Heart right ventricle (tissue), 16 donors: ENCODE data around the gene RARB. TPM values are rescaled to one million over a fixed set of nuclear protein-coding genes. Genes with fewer than 3 reads are reported as not detected.

Experiments used
- ATAC-seq, 8 donors: fragments of 200-7000 bp; cut with Tn5 transposase; one replicate each; pipeline ENCODE4 v1.9.1; 2020; ENCODE audit warnings: mild to moderate bottlenecking in 8 of 8, moderate library complexity in 8 of 8, moderate number of reproducible peaks in 1 of 8
- DNase-seq, 2 donors: peaks; one replicate each; pipeline ENCODE4 v3.0.0-alpha.2; 2020
- H3K27ac ChIP-seq, 10 donors: fragments of 200-600 bp; sonication (generic) in 2 of 10; one replicate each; pipeline versions ENCODE4 v1.5.0 to v1.8.0; 2020 to 2022; ENCODE audit warnings: mild to moderate bottlenecking in 3 of 10
- H3K27me3 ChIP-seq, 7 donors: fragments of 200-600 bp; one replicate each; pipeline ENCODE4 v1.8.0; 2021 to 2022; ENCODE audit warnings: mild to moderate bottlenecking in 2 of 7
- H3K36me3 ChIP-seq, 9 donors: fragments of 200-600 bp; sonication (generic) in 1 of 9; one replicate each; pipeline versions ENCODE4 v1.5.0 to v1.8.0; 2020 to 2022; ENCODE audit warnings: mild to moderate bottlenecking in 2 of 9
- H3K4me1 ChIP-seq, 9 donors: fragments of 200-600 bp; sonication (generic) in 1 of 9; one replicate each; pipeline versions ENCODE4 v1.5.0 to v1.8.0; 2020 to 2022; ENCODE audit warnings: mild to moderate bottlenecking in 4 of 9
- H3K4me3 ChIP-seq, 10 donors: fragments of 200-600 bp; sonication (generic) in 2 of 10; one replicate each; pipeline versions ENCODE4 v1.5.0 to v1.8.0; 2020 to 2022; ENCODE audit warnings: mild to moderate bottlenecking in 7 of 10, moderate library complexity in 2 of 10
- H3K9me3 ChIP-seq, 11 donors: fragments of 200-600 bp in 10 of 11; sonication (generic) in 2 of 11; one replicate each; pipeline versions ENCODE4 v1.5.0 to v1.8.0; 2013 to 2022; ENCODE audit warnings: mild to moderate bottlenecking in 2 of 11, control low read depth in 1 of 11, moderate library complexity in 1 of 11
- CTCF ChIP-seq, 9 donors: fragments of 200-600 bp; sonication (generic) in 2 of 9; IDR thresholded peaks; one replicate each; pipeline versions ENCODE4 v1.5.0 to v1.8.0; 2021 to 2022; ENCODE audit warnings: antibody characterized with exemption in 9 of 9, mild to moderate bottlenecking in 5 of 9, moderate library complexity in 1 of 9
- WGBS, 2 donors: extraction: QIAGEN DNeasy Blood & Tissue Kit; methylation state at CpG; one replicate each; pipeline ENCODE4 v1.1.7; 2013; ENCODE audit warnings: inconsistent platforms in 1 of 2; 5-methylcytosine and 5-hydroxymethylcytosine counted together
- intact Hi-C, 10 donors: fragments of 100-400 bp; cut with DNase I; formaldehyde crosslinking; loops; one replicate each; pipeline versions ENCODE4 v1.11.1 to v1.14.2; 2022
- polyA plus RNA-seq, 2 donors: library from polyadenylated mRNA; stranded (reverse); fragments of 200-250 nt; gene quantifications; one replicate each; pipeline ENCODE4 v1.2.3, GENCODE V29; 2013
- total RNA-seq, 10 donors: library from RNA; stranded (reverse); fragmentation: NEBNext Ultra II Directional in 3 of 10; extraction: Animal tissue kit (Norgen Biotek cat#: 25700) in 3 of 10; gene quantifications; one replicate each; pipeline versions ENCODE4 v1.2.1 to v1.2.4, GENCODE V29; 2021 to 2023
- donor health status: Arrhythmogenic right ventricular cardiomyopathy.
- donor health status: ischemic (EF 13 %, LVEDD 7.1; RV severe dilation, severe dysfunction).
- donor health status: healthy with polysubstance abuse.
- donor health status: DM: no; HTN: yes; CAD: no.
- donor health status: DM: no; HTN: no; CAD: no.
- donor health status: ischemic (EF 25% LVEDD 6.9; RV normal size, moderate dysfunction).
- donor health status: ischemic (EF 25% LVEDD 5.7; RV mildly dilated, moderate dysfunction).
- donor health status: healthy.
- donor health status: DM: yes; HTN: yes; CAD: no.
- donor health status: Ischemic cardiomyopathy.
- donor health status: ischemic (EF 35%, LVEDD 5.7; RV mildly dilated, moderate dysfunction).
- donor health status: nonischemic (EF 11% LVEDD 7.7; RV severe dilation, severe dysfunction).
- donor health status: DM: yes; HTN: yes; CAD: no.
- donor health status: PGD.
- donor health status: ischemic (EF 29% LVEDD 5.4; RV normal size, mild dysfunction).
- donor health status: nonischemic (EF 23%, LVEDD 6.1; RV moderate dilation, normal function).

Gene RARB
- total and polyA plus RNA-seq, 12 donors: 3.6 to 23.2 (median 17.8) TPM

- intact Hi-C loops: loop anchor here in 6 of 10 donors (5.0 to 10.0 kb wide), 4 partner anchors 33 to 161 kb away; no protein-coding TSS in a partner anchor
- no peaks in the 10 kb centered on the region for H3K36me3 ChIP-seq
- peak overlapping the region in 4 of 10 donors; percentile 10 to 81 (median 43) for H3K4me3 ChIP-seq
- 8 to 9% methylated on average over 5 of the region's 5 CpGs for WGBS, 2 donors
- ATAC-seq: peak; percentile 26 to 78 (median 56)
- peak; percentile 17 to 32 for DNase-seq
- H3K4me1 ChIP-seq: peaks cover 2 to 52% (median 32%) of the 10 kb centered on the region in 9 donors
- no peak for TF ChIP-seq CTCF (IDR thresholded peaks at IDR 0.05)
- H3K27me3 ChIP-seq: peaks cover 0 to 8% (median 0%) of the 10 kb centered on the region in 7 donors
- peak overlapping the region in 8 of 10 donors; percentile 27 to 97 (median 90) for H3K27ac ChIP-seq
- H3K9me3 ChIP-seq: no peaks in the 10 kb centered on the region
These were observed 5.8 kb downstream of the RARB start for GRCh38 chr3:25433868-25434267.

- Histone ChIP-seq H3K36me3 (no peaks in the 10 kb centered on the region), H3K4me1 (peaks cover 0 to 57% (median 30%) of the 10 kb centered on the region in 9 donors), H3K27ac (peak overlapping the region in 4 of 10 donors; percentile 25 to 65 (median 52)), H3K27me3 (no peaks in the 10 kb centered on the region), H3K9me3 (no peaks in the 10 kb centered on the region), H3K4me3 (no peak overlapping the region)
- ATAC-seq (peak in 5 of 8 donors; percentile 15 to 46 (median 41)), DNase-seq (no peak)
- WGBS, 2 donors: 61 to 64% methylated on average over 6 of the region's 6 CpGs
- no peak for TF ChIP-seq CTCF (IDR thresholded peaks at IDR 0.05)
- intact Hi-C loops: loop anchor here in 1 of 10 donors (10.0 kb wide), 1 partner anchor 157 kb away; no protein-coding TSS in a partner anchor
These were observed 9.9 kb downstream of the RARB start for GRCh38 chr3:25437953-25438352.

GRCh38 chr3:25438791-25439555 lies 10.9 kb downstream of the RARB start:
- H3K27me3 ChIP-seq: no peaks in the 10 kb centered on the region
- no peak for DNase-seq
- no peak for TF ChIP-seq CTCF (IDR thresholded peaks at IDR 0.05)
- WGBS, 2 donors: 65 to 69% methylated on average over 6 of the region's 6 CpGs
- peaks cover 0 to 51% (median 23%) of the 10 kb centered on the region in 9 donors for H3K4me1 ChIP-seq
- intact Hi-C loops: loop anchor here in 1 of 10 donors (10.0 kb wide), 1 partner anchor 156 kb away; no protein-coding TSS in a partner anchor
- H3K36me3 ChIP-seq: no peaks in the 10 kb centered on the region
- H3K27ac ChIP-seq: peak overlapping the region in 8 of 10 donors; percentile 22 to 65 (median 44)
- no peaks in the 10 kb centered on the region for H3K9me3 ChIP-seq
- ATAC-seq: peak in 2 of 8 donors; percentile 23 to 25
- no peak overlapping the region for H3K4me3 ChIP-seq

GRCh38 chr3:25441234-25441856 lies 13.3 kb downstream of the RARB start:
- Histone ChIP-seq H3K36me3 (no peaks in the 10 kb centered on the region), H3K27me3 (no peaks in the 10 kb centered on the region), H3K4me3 (no peak overlapping the region), H3K9me3 (no peaks in the 10 kb centered on the region), H3K27ac (no peak overlapping the region), H3K4me1 (peaks cover 0 to 51% (median 20%) of the 10 kb centered on the region in 9 donors)
- peak; percentile 6 to 63 (median 56) for TF ChIP-seq CTCF (IDR thresholded peaks at IDR 0.05)
- ATAC-seq (no peak), DNase-seq (no peak)
- intact Hi-C loops: no loop called here
- WGBS, 2 donors: 94 to 97% methylated on average over 17 of the region's 17 CpGs
